DND-41 (cell line): ENCODE data around the gene ABHD15.

ENCODE experiments used
- ATAC-seq: fragments of 200-7000 bp; cut with Tn5 transposase; 3 replicates; pipeline ENCODE4 v1.9.1; 2021; ENCODE audit warnings: low read depth; ENCODE audit not compliant: insufficient read depth
- DNase-seq: peaks from one replicate; pipeline ENCODE4 v3.0.0-alpha.2; 2020
- H2AFZ ChIP-seq: 2 replicates; pipeline ENCODE4 v1.6.0; 2012; ENCODE audit warnings: low read depth, low read length
- H3K27ac ChIP-seq: 2 replicates; pipeline ENCODE4 v1.5.1; 2012; ENCODE audit warnings: low read length, inconsistent platforms
- H3K27me3 ChIP-seq: fragments of 200-600 bp; sonication (generic); 2 replicates; pipeline ENCODE4 v1.6.0; 2012; ENCODE audit warnings: low read length, mild to moderate bottlenecking, inconsistent platforms; ENCODE audit not compliant: insufficient read depth, poor library complexity
- H3K36me3 ChIP-seq: 2 replicates; pipeline ENCODE4 v1.5.1; 2012; ENCODE audit warnings: low read length, inconsistent platforms; ENCODE audit not compliant: insufficient read depth
- H3K4me1 ChIP-seq: 2 replicates; pipeline ENCODE4 v1.5.1; 2012; ENCODE audit warnings: mild to moderate bottlenecking, low read length; ENCODE audit not compliant: insufficient read depth
- H3K4me2 ChIP-seq: 2 replicates; pipeline ENCODE4 v1.6.0; 2012; ENCODE audit warnings: mild to moderate bottlenecking, moderate library complexity, low read length, inconsistent platforms; ENCODE audit not compliant: insufficient read depth
- H3K4me3 ChIP-seq, 2 experiments: fragments of 200-600 bp in 1 of 2; shearing (Covaris generic) in 1 of 2; 2 replicates each; pipeline ENCODE4 v1.5.1; 2012 to 2016; ENCODE audit warnings: inconsistent platforms in 2 of 2, low read length in 2 of 2, mild to moderate bottlenecking in 2 of 2, low read depth in 1 of 2, moderate library complexity in 1 of 2
- H3K79me2 ChIP-seq: 2 replicates; pipeline ENCODE4 v1.6.0; 2012; ENCODE audit warnings: low read length, inconsistent platforms; ENCODE audit not compliant: insufficient read depth
- H3K9ac ChIP-seq: 2 replicates; pipeline ENCODE4 v1.6.0; 2012; ENCODE audit warnings: low read depth, mild to moderate bottlenecking, inconsistent platforms, low read length, moderate library complexity
- H3K9me3 ChIP-seq: 2 replicates; pipeline ENCODE4 v1.5.1; 2012; ENCODE audit warnings: low read length, moderate library complexity, mild to moderate bottlenecking, inconsistent platforms; ENCODE audit not compliant: insufficient read depth, severe bottlenecking
- H4K20me1 ChIP-seq: 2 replicates; pipeline ENCODE4 v1.6.0; 2012; ENCODE audit warnings: low read length; ENCODE audit not compliant: insufficient read depth
- EZH2 ChIP-seq: IDR thresholded peaks from 3 replicates; pipeline ENCODE4 v1.6.1; 2012; ENCODE audit warnings: borderline replicate concordance, low read depth, mild to moderate bottlenecking, moderate library complexity, low read length, inconsistent platforms; ENCODE audit not compliant: severe bottlenecking
- TF ChIP-seq, protein P1 (sequence below): IDR thresholded peaks from 2 replicates; pipeline ENCODE4 v1.5.1; 2012; ENCODE audit warnings: borderline replicate concordance, low read length, moderate library complexity, mild to moderate bottlenecking; ENCODE audit not compliant: poor library complexity, severe bottlenecking; ENCODE audit errors: extremely low read depth

The ABHD15 gene

DNA sequence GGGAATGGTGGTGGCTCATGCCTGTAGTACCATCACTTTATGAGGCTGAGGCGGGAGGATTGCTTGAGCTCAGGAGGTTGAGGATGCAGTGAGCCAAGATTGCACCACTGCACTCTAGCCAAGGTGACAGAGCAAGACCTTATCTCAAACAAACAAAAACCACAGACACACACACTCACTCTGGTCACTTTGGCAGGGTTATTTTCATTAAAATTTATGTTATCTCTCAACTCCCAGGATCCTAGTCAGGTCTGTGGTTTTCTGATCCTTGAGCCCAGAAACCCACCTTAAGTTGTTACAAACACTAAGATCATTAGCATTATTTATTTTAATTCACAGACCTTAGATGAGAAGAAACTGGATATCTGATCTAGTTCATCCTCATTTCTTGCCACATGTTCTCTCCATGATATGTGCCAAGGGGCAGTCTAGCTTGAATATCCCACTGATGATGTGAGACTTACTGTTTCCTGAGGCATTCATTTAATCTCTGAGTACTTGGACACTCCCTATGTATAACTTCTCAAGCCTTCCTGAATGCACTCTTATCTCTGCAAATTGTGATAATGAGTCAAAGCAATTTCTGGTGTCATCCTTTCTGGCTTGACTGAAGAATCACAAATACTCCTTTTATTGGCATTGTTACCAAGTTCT, 9.6 kb downstream of the ABHD15 start:
- TF ChIP-seq, protein P1, sequence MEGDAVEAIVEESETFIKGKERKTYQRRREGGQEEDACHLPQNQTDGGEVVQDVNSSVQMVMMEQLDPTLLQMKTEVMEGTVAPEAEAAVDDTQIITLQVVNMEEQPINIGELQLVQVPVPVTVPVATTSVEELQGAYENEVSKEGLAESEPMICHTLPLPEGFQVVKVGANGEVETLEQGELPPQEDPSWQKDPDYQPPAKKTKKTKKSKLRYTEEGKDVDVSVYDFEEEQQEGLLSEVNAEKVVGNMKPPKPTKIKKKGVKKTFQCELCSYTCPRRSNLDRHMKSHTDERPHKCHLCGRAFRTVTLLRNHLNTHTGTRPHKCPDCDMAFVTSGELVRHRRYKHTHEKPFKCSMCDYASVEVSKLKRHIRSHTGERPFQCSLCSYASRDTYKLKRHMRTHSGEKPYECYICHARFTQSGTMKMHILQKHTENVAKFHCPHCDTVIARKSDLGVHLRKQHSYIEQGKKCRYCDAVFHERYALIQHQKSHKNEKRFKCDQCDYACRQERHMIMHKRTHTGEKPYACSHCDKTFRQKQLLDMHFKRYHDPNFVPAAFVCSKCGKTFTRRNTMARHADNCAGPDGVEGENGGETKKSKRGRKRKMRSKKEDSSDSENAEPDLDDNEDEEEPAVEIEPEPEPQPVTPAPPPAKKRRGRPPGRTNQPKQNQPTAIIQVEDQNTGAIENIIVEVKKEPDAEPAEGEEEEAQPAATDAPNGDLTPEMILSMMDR = no peak
- TF ChIP-seq EZH2 = no peak
- Histone ChIP-seq H3K4me3 (no peak overlapping the region), H3K4me2 (no peak overlapping the region), H3K79me2 (no peaks in the 10 kb centered on the region), H3K27me3 (no peaks in the 10 kb centered on the region), H3K36me3 (peaks cover 4% of the 10 kb centered on the region), H3K9me3 (no peaks in the 10 kb centered on the region), H3K9ac (no peak overlapping the region), H3K27ac (no peak overlapping the region), H3K4me1 (no peaks in the 10 kb centered on the region), H4K20me1 (peaks cover 3% of the 10 kb centered on the region; the same call in 1 of the 2 replicates), H2AFZ (no peak overlapping the region)
- DNase-seq (no peak), ATAC-seq (no peak)

DNA sequence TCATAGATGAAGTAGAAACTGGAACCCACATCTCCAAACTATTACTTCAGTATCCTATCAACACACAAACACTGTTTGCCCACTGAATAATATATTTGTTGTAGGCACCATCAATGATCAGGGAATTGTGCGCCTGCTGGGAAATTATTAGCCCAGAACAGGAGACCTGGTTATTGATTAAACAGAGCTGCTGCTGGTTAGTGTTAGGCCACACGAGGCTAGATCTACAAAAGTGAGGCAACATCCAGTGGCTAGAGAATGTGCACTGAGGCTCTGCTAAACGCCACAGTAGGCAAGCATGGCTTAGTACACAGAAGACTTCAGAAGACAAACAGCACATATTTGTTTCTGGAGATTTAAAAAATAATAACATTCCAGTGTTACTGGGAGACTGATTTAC, 11.0 kb downstream of the ABHD15 start:
- no peaks in the 10 kb centered on the region for H4K20me1 ChIP-seq
- TF ChIP-seq, protein P1 = no peak
- TF ChIP-seq EZH2 = no peak

DNA sequence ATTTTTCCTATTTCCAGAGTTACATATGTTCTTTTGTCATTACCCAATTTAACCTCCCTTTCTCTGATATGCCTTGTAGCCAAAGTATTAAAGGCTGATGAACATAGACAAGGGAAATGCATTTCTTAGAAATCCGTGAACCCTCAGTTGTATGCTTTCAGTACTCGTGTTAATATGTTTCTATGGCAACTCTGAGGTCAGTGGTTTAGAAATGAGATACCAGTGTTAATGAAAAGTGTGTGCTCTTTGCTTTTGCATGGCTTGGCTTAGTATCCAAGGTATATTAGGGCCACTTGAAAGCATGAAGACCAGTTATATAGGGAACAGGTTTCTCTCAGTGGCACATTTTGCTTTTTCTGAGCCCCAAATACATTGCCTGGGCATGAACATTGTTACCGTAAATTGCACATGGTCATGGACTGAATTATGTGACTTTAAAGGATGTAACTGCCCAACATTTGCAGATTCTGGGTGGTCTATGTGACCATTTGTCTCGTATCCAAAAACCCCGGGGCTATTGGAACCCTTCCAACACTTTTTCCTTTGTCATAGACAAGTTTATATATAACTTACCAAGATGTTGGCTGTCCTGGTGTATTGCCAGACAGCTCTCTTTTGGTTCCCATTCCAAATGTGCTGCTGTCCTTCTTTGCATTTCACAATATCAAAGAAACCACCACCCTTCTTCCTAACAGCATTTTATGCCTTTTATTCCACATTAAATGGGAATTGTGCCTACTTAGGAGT, 17.5 kb downstream of the ABHD15 start:
- H3K79me2 ChIP-seq = no peaks in the 10 kb centered on the region
- no peaks in the 10 kb centered on the region for H4K20me1 ChIP-seq
- no peaks in the 10 kb centered on the region for H3K4me1 ChIP-seq
- ATAC-seq = no peak
- H3K27ac ChIP-seq = no peak overlapping the region
- TF ChIP-seq, protein P1 = no peak
- no peak for TF ChIP-seq EZH2
- H3K27me3 ChIP-seq = no peaks in the 10 kb centered on the region
- H3K36me3 ChIP-seq = peaks cover 5% of the 10 kb centered on the region; the same call in 1 of the 2 replicates
- H3K4me3 ChIP-seq = no peak overlapping the region
- H2AFZ ChIP-seq = no peak overlapping the region
- no peak overlapping the region for H3K9ac ChIP-seq
- H3K9me3 ChIP-seq = no peaks in the 10 kb centered on the region
- H3K4me2 ChIP-seq = no peak overlapping the region
- DNase-seq = no peak

More for the DNA sequence above, 11.0 kb downstream of the ABHD15 start:
- Histone ChIP-seq H3K79me2 (no peaks in the 10 kb centered on the region), H3K4me1 (no peaks in the 10 kb centered on the region), H3K27ac (no peak overlapping the region), H3K9ac (no peak overlapping the region), H3K4me2 (no peak overlapping the region), H2AFZ (no peak overlapping the region), H3K9me3 (no peaks in the 10 kb centered on the region), H3K27me3 (no peaks in the 10 kb centered on the region), H3K36me3 (no peaks in the 10 kb centered on the region), H3K4me3 (no peak overlapping the region)
- DNase-seq (no peak), ATAC-seq (no peak)
